ENCODE results near the gene ERVV-1. TPM values are rescaled to one million over a fixed set of nuclear protein-coding genes. Genes with fewer than 3 reads are reported as not detected.
"Not testable (repeated sequence)": the region's sequence is repeated elsewhere in the genome, so short reads cannot be mapped to it uniquely, and the experiment has no call there.

ERVV-1 gene
- total RNA-seq, 1 experiment from 2014 or later, result not detected

GRCh38 chr19:53008061-53008778 is 5.5 kb upstream of the ERVV-1 start:
- in situ Hi-C loops (cut with HindIII; ENCODE audit: low pct_unique_long_range_greater_than_20kb, low sequenced_read_pairs), result no loop called here
- no peak for DNase-seq (ENCODE audit: low read depth, low spot score)

- no peak for DNase-seq (ENCODE audit: low read depth, low spot score)
- in situ Hi-C loops (cut with HindIII; ENCODE audit: low pct_unique_long_range_greater_than_20kb, low sequenced_read_pairs), result no loop called here
Observed at GRCh38 chr19:53010494-53010893, 3.2 kb upstream of the ERVV-1 start.

- DNase-seq (ENCODE audit: low read depth, low spot score), result no peak
- in situ Hi-C loops (cut with HindIII; ENCODE audit: low pct_unique_long_range_greater_than_20kb, low sequenced_read_pairs), result no loop called here
Observed at GRCh38 chr19:53012006-53012405, 1.7 kb upstream of the ERVV-1 start.

- no peak for DNase-seq (ENCODE audit: low read depth, low spot score)
- in situ Hi-C loops (cut with HindIII; ENCODE audit: low pct_unique_long_range_greater_than_20kb, low sequenced_read_pairs), result no loop called here
Observed at GRCh38 chr19:53015159-53015558, 1.4 kb downstream of the ERVV-1 start.

DNA sequence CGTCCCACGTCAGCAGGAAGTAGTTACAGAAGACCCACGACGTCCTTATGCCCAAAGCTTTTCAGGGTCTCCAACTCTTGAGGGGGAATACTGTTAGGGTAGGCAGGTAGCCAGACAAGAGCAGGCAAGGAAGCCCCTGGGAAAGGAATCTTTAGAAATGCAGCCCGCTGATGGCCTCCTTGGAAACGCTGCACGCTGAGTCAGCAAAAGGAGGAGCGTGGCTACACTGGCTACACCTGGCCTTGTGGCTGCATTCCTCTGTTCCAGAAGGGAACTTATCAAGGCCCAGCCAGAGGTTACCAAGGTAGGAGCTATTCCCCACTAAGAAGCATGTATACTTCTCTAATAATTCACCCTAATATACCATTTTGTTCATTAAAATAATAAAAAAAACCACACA is 2.0 kb downstream of the ERVV-1 start:
- in situ Hi-C loops (cut with HindIII; ENCODE audit: low pct_unique_long_range_greater_than_20kb, low sequenced_read_pairs), result no loop called here
- DNase-seq (ENCODE audit: low read depth, low spot score), result no peak

GRCh38 chr19:53019684-53020083 is 6.0 kb downstream of the ERVV-1 start:
- no peak for DNase-seq (ENCODE audit: low read depth, low spot score)
- in situ Hi-C loops (cut with HindIII; ENCODE audit: low pct_unique_long_range_greater_than_20kb, low sequenced_read_pairs), result no loop called here

GRCh38 chr19:53028306-53028705 is 14.6 kb downstream of the ERVV-1 start:
- DNase-seq (ENCODE audit: low read depth, low spot score); in situ Hi-C loops (cut with HindIII; ENCODE audit: low pct_unique_long_range_greater_than_20kb, low sequenced_read_pairs): not testable (repeated sequence)

- in situ Hi-C loops (cut with HindIII; ENCODE audit: low pct_unique_long_range_greater_than_20kb, low sequenced_read_pairs), result no loop called here
Observed at GRCh38 chr19:53034054-53034453, 20.3 kb downstream of the ERVV-1 start.

DNA sequence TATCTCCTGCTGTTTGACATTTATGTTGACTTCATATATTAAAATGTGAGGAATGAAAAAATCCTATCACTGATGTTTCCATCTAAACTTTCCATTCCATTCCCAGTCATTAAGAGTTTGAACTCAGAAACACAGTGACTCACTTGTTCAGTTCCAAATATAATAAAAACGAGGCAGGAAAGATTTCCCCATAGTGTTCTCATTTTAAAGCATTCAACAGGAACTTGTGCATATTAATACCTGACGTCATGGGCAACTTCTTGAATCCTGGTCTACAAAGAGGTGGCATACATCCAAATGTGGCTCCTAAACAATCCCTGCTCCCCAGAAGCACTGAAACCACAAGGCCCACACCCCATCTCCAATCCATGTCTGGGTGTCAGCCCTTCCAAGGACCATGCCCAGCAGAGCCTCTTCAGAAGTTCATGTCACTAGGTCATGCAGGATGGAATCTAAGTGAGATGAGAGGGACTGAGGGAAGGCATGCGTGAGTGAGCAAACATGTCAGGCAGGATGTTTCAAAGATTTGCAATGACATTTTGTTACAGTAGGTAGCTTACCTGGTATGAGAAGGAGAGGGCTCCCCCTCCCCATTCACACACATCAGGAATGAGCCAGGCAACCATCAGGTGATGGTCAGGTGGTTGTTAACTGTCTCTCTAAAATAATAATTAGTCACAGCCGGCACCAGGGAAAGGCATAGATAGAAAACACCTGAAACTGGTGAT is 21.4 kb downstream of the ERVV-1 start:
- in situ Hi-C loops (cut with HindIII; ENCODE audit: low pct_unique_long_range_greater_than_20kb, low sequenced_read_pairs), result no loop called here

More at GRCh38 chr19:53034054-53034453, 20.3 kb downstream of the ERVV-1 start:
- no peak for DNase-seq (ENCODE audit: low read depth, low spot score)

DNA sequence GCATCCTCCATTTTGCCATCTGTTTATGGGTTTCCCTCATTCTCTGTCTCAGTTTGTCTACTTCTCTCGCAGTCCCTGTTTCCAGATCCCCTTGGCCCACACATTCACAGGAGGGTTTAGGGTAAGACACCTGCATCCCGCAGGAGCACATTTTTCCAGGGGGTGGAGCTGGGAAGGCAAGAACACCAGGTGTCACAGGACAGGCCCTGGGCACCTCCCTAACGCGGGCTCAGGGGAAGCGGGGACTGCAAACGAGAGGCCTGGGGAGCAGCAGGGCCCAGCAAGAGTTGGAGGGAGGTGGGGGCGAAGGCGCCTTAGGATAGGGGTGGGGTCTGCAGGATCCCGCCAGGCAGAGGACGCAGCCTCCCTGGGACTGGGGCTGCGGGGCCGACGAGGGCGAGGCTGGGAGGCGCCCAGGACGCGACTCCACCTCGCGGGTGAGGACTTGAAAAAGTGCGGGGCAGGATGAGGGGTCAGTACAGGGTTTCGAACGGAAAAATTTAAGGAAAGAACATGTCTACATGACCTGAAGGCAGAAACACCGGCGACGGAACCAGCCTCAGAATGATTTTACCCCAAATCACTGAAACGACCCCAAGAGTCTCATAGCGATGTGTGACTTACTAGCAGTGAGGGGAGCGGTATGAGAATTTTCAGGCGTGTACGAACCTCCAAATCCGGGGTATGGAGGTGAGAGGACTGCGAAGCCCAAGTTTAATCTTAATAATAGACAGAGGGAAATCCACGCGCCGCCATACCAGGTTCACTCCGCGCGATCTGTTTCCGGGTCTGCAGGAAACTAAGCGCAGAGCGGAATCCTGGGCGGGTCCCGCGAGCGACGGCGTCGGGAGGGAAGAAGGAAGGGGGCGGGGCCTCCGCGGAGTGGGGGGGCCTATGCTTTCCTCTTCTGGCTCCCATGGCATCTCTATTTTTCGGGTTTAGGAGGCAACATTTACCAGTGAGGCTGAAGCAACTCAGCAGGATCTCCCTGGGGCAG is 23.7 kb downstream of the ERVV-1 start:
- in situ Hi-C loops (cut with HindIII; ENCODE audit: low pct_unique_long_range_greater_than_20kb, low sequenced_read_pairs), result no loop called here
- peak; percentile 27 for DNase-seq (ENCODE audit: low read depth, low spot score)

More for the DNA sequence above, 21.4 kb downstream of the ERVV-1 start:
- no peak for DNase-seq (ENCODE audit: low read depth, low spot score)

DNA sequence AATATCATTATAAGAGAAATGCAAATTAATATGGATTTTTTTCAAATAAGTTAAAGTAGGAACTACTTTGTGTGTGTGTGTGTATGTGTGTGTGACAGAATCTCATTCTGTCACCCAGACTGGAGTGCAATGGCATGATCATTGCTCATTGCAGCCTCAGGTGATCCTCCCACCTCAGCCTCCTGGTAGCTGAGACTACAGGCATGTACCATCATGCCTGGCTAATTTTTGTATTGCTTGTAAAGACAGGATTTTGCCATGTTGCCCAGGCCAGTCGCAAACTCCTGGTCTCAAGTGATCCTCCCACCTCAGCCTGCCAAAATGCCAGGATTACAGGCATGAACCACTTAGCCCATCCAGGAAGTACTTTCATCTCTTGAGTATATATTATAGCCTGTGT is 27.6 kb downstream of the ERVV-1 start:
- in situ Hi-C loops (cut with HindIII; ENCODE audit: low pct_unique_long_range_greater_than_20kb, low sequenced_read_pairs), result no loop called here
- DNase-seq (ENCODE audit: low read depth, low spot score), result no peak

- no peak for DNase-seq (ENCODE audit: low read depth, low spot score)
- in situ Hi-C loops (cut with HindIII; ENCODE audit: low pct_unique_long_range_greater_than_20kb, low sequenced_read_pairs), result no loop called here
Observed at GRCh38 chr19:53045536-53045935, 31.8 kb downstream of the ERVV-1 start.

- in situ Hi-C loops (cut with HindIII; ENCODE audit: low pct_unique_long_range_greater_than_20kb, low sequenced_read_pairs), result no loop called here
- no peak for DNase-seq (ENCODE audit: low read depth, low spot score)
Observed at GRCh38 chr19:53047379-53047778, 33.7 kb downstream of the ERVV-1 start.

DNA sequence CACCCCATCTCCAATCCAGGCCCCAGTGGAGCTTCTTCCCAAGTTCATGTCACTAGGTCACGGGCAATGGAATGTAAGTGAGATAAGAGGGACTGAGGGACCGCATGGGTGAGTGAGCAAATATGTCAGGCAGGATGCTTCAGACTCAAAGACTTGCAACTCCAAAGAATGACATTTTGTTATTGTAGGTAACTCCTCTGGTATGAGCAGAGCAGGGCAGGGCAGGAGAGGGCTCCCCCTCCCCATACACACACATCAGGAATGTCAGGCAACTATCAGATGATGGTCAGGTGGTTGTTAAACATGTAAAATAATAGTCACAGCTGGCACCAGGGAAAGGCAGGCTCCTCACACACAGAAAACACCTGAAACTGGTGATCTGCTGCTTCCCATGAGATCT is 41.4 kb downstream of the ERVV-1 start:
- in situ Hi-C loops (cut with HindIII; ENCODE audit: low pct_unique_long_range_greater_than_20kb, low sequenced_read_pairs), result no loop called here
- no peak for DNase-seq (ENCODE audit: low read depth, low spot score)

- in situ Hi-C loops (cut with HindIII; ENCODE audit: low pct_unique_long_range_greater_than_20kb, low sequenced_read_pairs), result no loop called here
- DNase-seq (ENCODE audit: low read depth, low spot score), result no peak
Observed at GRCh38 chr19:53057904-53058580, 44.3 kb downstream of the ERVV-1 start.
